ENCODE measurements around the gene GALNT1.

Gene GALNT1

GRCh38 chr18:35582899-35583558 lies 1.5 kb downstream of the GALNT1 start:
- DNase-seq (ENCODE audit: low read depth), result no peak

- DNase-seq (ENCODE audit: low read depth), result no peak
These were observed 3.2 kb downstream of the GALNT1 start for GRCh38 chr18:35584735-35585134.

GRCh38 chr18:35585608-35586007 lies 4.1 kb downstream of the GALNT1 start:
- DNase-seq (ENCODE audit: low read depth), result no peak

- DNase-seq (ENCODE audit: low read depth), result no peak
These were observed 6.6 kb downstream of the GALNT1 start for GRCh38 chr18:35588122-35588521.

GRCh38 chr18:35588995-35589394 lies 7.5 kb downstream of the GALNT1 start:
- peak; percentile 16 for DNase-seq (ENCODE audit: low read depth)

GRCh38 chr18:35589546-35589945 lies 8.0 kb downstream of the GALNT1 start:
- no peak for DNase-seq (ENCODE audit: low read depth)

GRCh38 chr18:35590935-35591334 lies 9.4 kb downstream of the GALNT1 start:
- no peak for DNase-seq (ENCODE audit: low read depth)

GRCh38 chr18:35592298-35592697 lies 10.8 kb downstream of the GALNT1 start:
- DNase-seq (ENCODE audit: low read depth), result no peak

GRCh38 chr18:35593859-35594258 lies 12.3 kb downstream of the GALNT1 start:
- no peak for DNase-seq (ENCODE audit: low read depth)

GRCh38 chr18:35597758-35598157 lies 16.2 kb downstream of the GALNT1 start:
- DNase-seq (ENCODE audit: low read depth), result no peak

GRCh38 chr18:35602193-35602820 lies 20.8 kb downstream of the GALNT1 start:
- DNase-seq (ENCODE audit: low read depth), result no peak

GRCh38 chr18:35603008-35603407 lies 21.5 kb downstream of the GALNT1 start:
- no peak for DNase-seq (ENCODE audit: low read depth)

GRCh38 chr18:35603528-35603927 lies 22.0 kb downstream of the GALNT1 start:
- no peak for DNase-seq (ENCODE audit: low read depth)

- no peak for DNase-seq (ENCODE audit: low read depth)
These were observed 22.8 kb downstream of the GALNT1 start for GRCh38 chr18:35604369-35604768.

- DNase-seq (ENCODE audit: low read depth), result no peak
These were observed 24.3 kb downstream of the GALNT1 start for GRCh38 chr18:35605686-35606417.

- no peak for DNase-seq (ENCODE audit: low read depth)
These were observed 27.7 kb downstream of the GALNT1 start for GRCh38 chr18:35609236-35609635.

GRCh38 chr18:35610089-35610488 lies 28.5 kb downstream of the GALNT1 start:
- DNase-seq (ENCODE audit: low read depth), result no peak

GRCh38 chr18:35610724-35611123 lies 29.2 kb downstream of the GALNT1 start:
- DNase-seq (ENCODE audit: low read depth), result no peak

GRCh38 chr18:35611518-35611917 lies 30.0 kb downstream of the GALNT1 start:
- DNase-seq (ENCODE audit: low read depth), result no peak

GRCh38 chr18:35616074-35616473 lies 34.5 kb downstream of the GALNT1 start:
- DNase-seq (ENCODE audit: low read depth), result no peak

- DNase-seq (ENCODE audit: low read depth), result peak; percentile 71
These were observed 35.3 kb downstream of the GALNT1 start for GRCh38 chr18:35616664-35617423.

- DNase-seq (ENCODE audit: low read depth), result no peak
These were observed 36.3 kb downstream of the GALNT1 start for GRCh38 chr18:35617865-35618264.

GRCh38 chr18:35618289-35618688 lies 36.7 kb downstream of the GALNT1 start:
- no peak for DNase-seq (ENCODE audit: low read depth)

Data from stimulated activated CD4-positive, alpha-beta T cell treated with anti-CD3 and anti-CD28 coated beads, Interleukin-2, amount 100 ng/mL, for 4 hours (primary cell).